ENCODE data around the gene IMMP2L.

DNA sequence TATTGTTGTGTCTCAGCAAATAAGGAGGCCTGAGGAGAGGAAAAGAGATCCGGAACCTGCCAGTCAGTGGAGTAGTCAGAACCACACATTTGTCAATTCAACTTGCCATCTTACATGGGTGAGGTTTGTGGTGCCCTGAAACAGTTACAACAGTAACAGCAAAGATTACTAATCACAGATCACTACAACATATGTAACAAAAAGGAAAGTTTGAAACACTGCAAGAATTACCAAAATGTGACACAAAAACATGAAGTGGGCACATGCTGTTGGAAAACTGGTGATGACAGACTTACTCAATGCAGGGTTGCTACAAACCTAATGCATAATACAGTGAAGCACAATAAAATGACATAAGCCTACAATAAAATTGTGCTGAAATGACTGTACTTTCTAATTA is 382.0 kb downstream of the IMMP2L start:
- TF ChIP-seq, protein P1, sequence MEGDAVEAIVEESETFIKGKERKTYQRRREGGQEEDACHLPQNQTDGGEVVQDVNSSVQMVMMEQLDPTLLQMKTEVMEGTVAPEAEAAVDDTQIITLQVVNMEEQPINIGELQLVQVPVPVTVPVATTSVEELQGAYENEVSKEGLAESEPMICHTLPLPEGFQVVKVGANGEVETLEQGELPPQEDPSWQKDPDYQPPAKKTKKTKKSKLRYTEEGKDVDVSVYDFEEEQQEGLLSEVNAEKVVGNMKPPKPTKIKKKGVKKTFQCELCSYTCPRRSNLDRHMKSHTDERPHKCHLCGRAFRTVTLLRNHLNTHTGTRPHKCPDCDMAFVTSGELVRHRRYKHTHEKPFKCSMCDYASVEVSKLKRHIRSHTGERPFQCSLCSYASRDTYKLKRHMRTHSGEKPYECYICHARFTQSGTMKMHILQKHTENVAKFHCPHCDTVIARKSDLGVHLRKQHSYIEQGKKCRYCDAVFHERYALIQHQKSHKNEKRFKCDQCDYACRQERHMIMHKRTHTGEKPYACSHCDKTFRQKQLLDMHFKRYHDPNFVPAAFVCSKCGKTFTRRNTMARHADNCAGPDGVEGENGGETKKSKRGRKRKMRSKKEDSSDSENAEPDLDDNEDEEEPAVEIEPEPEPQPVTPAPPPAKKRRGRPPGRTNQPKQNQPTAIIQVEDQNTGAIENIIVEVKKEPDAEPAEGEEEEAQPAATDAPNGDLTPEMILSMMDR (IDR thresholded peaks at IDR 0.05 in 4 of 5, conservative IDR thresholded peaks at IDR 0.05 in 1 of 5) = no peak
- TF ChIP-seq POLR2A (IDR thresholded peaks at IDR 0.05) = no peak

All from gastrocnemius medialis (tissue), 4 donors.